ENCODE data around the gene RHOC.
A peak's percentile ranks its signal among the peaks of the same experiment; 100 is the strongest.

Gene RHOC

DNA sequence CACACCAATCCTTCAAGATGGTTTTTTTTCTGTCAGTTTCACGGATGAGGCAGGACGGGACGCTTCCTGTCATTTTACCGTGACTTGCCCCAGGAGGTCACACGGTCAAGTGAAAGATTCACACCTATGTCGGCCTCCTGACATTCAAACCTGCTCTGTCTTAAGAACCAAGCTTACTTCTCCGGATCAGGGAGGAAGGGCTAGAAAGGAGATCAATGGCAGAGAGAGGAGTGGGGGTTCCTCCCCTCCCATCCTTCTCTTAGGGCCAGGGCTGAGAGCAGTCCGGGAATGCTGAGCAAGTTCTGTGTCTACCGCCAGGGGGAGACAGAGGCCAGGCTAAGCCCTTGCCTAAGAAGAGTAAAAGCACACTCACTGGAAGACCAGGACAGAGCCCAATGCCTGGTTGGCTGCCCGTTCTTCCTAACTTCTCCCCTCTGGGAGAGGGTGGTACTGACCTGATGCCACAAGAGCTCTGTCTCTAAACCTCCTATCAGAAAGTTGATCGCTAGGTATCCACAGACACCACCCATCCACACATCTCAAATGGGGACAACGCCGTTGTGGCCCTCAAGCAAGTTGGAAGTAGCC is 9.3 kb upstream of the RHOC start:
- DNase-seq = peak; percentile 89

DNA sequence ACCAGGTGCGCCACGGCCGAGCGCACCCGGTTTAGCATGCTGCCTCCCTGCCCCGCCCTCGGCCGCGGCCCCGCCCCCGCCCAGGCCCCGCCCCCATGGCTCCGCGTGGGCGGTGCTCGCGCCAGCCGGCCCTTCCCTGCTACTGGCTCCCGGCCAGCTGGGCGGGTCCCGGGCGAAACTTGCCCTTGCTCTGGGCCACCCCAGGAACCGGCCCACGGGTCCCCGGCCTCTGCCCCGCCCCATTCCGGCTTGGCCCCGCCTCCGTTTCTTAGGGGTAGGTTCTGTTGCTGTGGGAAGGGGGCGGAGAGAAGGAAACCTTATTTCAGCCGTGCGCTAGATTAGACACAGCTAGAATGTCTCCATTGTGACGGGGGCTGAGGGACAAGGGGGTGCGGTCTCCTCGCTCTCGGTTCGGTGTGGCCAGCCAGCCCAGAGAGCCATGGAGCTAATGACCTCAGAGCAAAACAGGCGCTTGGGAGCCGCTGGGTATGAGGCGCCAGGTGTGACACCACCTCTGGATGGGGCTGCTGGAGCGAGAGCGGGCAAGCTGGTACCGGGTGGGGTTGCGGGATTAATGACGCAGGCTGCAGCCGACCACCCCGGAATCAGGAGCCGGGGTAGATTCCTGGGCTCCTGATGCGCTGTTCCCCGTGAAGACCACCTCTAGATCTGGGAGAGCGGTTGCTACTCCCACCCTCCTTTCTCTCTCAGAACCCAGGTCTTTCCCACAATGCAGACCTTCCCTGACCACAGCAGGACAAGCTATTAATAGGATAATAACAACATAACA is 8.5 kb upstream of the RHOC start, which contains the start of gene PPM1J:
PPM1J (minus strand) TSS at position 69 of the 790 bp plus-strand sequence; CDS start at position 38, 31 bp downstream.
- DNase-seq = peak; percentile 99

DNA sequence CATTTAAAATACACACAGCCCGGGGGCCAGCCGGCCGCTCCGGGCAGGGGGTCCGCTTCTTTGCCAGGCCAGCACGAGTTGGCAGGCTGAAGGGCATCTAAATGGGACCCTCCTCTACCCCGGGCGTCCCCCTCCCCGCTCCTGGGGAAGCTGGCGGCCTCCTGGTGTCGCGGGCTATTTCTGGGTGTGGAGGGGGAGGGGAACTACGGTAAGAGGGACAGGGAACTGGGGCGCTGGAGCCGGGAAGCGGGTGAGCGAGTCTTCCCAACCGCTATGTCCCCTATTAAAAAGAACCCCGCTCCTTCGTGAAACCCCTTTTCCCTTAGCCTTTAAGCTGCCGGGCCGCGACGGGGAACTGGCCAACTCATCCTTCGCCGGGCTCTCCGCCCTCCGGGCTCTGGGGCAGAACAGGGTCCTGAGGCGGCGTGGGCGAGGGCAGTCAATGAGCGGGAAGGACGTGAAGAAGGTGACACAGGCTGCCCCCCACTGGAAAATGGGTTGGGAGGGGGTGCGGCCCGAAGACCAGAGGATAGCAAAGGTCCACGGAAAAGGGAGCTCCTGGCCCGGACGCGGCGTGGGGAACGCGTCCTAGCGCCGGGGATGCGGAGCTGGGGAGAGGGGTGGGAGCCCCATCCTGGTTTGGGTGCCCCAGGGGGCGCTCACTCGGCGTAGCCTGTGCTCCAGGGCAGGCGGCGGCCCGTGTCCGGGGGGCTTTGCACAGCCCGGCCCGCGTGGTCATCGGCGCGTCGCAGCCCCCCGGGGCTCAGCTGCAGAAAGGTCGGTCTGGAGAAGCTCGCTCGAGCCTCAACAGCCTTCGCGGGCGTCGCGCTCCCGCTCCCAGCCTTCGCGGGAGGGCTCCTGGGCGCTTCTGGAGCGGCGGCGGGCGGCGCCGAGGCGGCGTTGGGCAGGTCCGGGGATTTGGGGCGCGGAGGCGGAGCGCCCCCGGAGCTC is 7.7 kb upstream of the RHOC start:
- no peak for DNase-seq

DNA sequence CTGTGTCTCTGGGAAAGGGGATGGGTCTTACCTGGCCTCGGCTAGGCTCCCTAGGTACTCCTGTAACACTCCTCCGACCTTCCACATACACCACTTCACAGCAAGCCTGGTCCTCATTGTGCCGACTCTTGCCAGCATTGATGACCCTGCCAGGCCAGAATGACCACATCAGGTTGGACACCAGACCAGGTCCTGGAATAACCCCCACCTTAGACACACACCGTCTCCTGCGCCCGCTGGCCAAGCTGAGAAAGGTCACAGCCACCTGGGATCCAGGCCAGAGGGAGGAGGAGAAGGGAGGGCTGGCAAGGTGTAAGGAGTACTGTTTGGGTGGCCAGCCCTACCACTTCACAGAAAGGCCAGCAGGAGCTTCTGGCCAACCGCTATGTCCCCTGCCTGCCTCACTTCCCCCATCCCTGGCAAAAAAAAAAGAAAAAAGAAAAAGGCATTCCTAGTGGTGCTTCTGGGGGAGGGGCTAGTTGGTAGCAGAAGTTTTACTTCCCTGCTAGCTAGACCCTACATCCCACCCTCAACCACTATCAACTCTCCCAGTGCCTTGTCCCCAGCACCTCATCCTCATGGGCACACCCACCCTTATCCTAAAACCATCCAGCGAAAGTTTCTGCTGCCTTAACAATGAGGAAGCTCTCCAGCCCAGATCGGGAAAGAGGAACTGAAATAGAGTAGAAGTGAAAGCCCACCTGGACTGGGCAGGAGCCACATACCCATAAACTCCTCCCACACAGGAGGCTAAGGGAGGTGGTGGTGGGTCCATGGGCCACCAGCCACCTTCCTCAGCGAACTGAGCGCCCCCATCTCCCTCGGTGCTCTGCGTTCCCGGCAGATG is 6.8 kb upstream of the RHOC start:
- DNase-seq = no peak

DNA sequence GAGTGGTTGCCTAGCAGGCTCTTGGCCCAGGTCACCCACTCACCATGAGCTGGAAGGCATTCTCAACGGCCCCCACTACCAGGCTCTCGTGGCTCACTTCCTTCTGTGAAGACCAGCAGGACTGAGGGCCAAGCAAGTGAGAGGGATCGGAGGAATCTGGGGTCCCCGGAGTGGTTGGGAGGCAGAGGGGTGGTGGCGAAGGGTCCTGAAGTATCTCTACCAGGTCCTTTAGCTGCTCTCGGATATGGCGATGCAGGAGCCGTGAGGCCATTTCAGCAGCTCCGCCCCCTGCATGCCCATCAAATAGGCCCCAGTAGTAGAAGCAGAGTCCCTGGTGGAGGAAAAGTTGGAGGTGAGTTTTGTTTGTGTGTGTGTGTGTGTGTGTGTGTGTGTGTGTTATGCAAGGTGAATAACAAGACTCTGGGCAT is 5.8 kb upstream of the RHOC start:
- DNase-seq = no peak

DNA sequence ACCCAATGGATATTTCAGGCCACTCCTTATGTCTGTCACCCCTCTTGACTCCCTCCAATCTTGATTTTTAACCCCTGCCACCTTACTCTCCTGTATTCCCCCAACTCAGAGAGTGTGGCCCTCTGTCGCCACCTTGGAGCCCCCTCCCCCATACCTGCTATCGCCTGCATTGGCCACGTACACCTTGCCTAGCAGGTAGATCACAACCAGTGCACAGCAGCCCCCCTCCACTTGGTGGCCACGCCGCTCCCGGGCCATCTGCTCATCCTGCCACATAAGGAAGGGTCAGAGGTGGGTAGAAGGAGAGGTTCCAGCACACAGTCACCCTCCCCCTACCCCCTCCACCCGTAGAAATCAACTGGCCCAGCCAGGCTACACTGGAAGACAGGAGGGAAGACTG is 5.3 kb upstream of the RHOC start:
- DNase-seq = no peak

DNA sequence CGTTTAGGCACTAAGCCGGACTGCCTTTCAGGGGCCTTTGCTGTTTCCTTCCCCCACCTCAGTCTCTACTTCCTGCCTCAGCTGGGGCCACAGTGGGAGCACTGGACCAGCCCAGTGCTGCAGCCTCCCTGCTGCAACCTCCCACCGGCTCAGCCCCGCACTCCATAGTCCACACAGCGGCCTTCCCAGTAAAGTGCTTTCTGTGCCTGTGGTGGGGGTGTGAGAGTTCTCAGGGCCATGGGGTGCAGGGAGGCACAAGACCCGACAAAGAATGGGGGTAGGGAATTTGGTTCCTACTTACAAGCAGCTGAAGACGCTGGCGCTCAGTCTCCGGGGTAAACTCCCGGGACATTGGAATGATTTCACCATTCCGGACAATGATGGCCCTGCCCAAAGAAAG is 4.7 kb upstream of the RHOC start:
- DNase-seq = no peak

DNA sequence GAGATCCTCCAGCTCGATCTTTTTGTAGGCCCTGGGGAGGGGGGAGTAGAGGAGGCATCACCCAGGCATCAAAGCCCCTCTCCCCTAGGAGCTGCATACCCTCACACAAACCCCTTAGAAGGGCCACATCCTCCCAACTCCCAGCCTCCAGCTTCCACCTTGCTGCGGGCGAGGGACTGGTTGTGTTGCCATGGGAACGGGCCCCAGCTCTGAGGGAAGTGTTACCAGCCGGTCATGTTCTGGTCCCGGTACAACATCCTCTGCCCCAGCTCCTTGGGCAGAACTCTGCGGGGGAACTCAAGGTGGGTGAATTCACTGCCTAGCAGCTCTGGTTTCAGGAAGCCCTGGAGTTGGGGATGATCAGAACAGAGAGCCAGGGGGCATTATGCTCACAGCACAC is 4.1 kb upstream of the RHOC start:
- no peak for DNase-seq

DNA sequence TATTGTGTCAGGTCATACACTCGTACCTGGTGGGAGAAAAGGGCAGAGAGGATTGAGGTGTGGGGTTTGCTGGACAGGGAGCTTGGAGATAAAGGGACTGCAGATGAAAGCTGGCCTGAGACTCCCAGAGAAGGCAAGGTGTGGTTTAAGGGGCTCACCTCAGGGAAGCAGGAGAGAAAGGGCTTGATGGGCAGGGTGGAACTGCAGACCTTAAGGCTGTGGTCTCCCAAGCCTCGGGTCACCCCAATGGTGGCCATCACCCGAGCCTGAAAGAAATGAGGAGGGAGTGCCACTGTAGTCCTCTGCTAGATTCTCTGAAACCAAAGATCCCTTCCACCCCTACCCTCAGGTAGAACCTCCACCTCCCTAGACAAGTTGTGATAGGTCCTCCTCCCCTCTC is 3.7 kb upstream of the RHOC start:
- no peak for DNase-seq

DNA sequence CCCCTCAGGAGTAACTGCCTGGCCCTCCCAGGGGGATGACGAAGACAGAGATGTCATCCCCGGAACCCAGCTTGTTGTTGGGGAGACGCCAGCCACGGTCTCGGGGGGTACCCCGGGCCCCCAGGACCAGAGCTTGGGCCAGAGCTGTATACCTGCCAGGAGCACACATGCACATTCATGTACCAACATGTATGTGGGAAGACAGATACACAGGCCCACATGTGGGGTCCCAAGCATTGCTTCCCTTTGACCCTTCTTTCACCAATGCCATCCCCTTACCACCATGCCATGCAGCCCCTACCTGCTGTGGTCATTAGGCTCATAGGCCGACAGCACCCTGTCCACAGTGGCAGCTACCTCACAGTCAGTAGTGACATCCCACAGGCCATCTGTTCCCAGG is 3.2 kb upstream of the RHOC start:
- no peak for DNase-seq

DNA sequence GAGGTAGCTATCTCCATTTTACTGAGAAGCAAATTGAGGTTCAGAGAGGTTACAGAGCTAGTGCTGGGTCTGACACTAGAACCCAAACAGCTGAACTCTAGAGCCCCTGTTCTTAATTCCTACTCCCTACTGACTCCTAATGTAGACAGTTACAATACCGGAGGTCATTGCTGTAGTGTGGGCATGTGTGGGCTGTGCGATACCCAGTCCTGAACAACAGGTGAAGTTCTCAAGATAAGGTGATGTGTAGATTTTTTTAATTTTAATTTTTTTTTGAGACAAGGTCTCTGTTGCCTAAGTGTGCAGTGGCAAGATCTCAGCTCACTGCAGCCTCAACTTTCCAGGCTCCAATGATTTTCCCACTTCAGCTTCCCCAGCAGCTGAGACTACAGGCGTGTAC is 1.6 kb upstream of the RHOC start:
- DNase-seq = no peak

DNA sequence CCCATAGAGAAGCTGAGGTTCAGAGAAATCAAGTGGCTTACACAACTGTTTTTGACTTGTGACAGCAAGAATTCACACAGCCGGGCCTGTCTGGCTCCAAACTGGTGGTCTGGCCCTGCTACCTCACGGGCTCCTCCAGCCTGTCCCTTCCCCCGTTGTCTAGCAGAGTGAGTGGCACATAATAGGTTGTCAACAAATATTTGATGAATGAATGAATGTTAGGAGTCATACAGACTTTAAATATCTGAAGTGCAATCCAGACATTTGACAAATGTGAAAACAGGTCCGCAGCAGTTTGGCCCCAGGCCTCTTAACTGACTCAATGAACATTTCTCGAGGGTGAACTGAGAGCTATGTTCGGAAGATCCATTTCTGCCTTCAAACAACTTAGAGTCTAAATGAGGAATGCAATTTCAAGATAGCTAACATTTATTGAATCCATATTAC is 1.1 kb upstream of the RHOC start:
- DNase-seq = no peak

DNA sequence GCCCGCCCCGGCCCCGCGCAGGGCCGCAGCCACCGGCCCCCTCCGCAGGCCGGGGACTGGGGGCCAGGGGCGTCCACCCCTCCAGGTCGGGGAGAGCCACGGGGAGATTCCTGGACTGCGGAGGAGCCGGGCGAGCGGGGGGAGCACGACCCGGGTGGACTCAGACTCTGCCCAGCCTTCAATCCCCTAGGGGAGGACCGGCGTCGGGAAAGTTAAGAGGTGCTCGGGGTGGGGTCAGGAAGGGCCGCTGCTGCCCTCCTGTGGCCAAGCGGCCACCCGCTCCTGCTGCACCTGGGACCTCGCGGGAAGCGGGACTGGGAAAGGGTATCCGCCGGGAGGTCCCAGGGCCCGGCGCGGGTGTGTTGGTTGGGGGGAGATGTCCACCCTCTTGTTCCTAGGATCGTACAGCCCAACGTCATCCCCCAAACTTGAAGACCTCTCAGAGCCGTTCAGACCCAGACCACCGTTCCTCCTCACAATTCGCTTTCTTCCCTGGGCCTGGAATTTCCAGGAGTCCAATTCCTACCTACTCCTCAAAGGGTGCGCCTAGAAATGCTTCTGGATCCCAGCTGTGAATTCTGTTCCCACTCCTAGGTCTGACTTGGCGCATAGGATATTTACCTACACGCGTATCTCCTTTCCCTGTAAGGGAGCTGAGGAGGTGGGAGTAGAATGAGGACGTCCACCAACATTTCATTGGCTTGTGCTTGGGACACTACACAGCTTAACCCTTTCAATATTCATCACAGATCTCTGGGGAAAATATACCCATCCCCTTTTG is 484 bp upstream of the RHOC start:
- DNase-seq = peak; percentile 74

DNA sequence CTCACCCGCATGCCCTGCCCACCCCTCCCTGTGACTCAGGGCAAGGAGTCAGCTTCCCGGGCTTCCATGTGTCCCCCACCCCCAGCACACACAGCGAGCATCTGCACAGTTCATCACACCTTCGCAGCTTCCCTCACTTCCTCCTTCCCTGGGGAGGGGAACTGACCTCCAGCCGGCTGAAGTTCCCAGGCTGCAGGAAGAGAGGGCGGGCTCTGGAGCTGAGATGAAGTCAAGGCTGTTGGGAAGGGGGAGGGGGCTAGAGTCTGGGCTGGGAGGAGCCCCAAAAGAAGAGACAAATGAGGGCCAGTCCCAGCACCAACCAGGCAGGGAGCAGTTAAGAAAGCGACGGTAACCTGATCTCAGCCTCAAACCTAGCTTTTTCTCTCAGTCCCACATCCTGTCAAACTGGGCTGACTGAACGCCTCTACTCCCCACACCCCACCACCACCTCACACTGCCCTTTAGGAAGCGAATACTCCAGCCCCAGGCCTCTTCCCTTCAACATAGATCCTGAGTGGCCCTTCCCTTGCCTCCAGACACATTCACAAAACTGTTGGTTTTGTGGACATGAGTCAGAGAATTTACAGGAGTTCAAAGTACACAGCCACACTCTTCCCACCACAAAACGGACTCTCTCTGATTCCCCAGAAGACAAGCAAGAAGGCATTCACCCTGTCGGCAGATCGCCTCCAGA is 1.8 kb downstream of the RHOC start:
- peak; percentile 43 for DNase-seq

DNA sequence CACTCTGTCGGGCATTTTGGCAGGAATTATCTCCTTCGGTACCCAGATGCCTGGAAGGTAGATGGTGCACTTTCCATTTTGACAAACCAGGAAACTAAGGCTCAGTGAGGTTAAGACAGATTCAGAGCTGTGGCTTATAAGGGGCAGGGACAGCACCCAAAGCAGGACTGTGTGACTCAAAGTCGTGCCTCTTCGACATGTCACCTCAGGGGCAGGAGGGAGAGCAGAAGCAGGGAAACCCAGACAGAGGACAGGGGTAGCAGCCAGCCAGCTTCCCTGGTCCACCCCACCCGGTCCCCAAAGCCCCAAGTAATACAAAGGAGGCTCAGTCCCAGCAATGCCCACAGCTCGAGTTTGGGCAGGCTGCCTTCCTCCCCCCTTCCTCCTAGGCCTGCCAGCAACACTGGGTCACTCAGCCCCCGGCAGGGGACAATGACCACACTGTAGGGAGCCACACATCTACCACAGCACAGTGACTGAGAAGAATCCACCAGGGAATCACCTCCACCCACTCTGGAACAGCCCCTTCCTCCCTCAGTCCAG is 2.5 kb downstream of the RHOC start:
- DNase-seq = peak; percentile 19

DNA sequence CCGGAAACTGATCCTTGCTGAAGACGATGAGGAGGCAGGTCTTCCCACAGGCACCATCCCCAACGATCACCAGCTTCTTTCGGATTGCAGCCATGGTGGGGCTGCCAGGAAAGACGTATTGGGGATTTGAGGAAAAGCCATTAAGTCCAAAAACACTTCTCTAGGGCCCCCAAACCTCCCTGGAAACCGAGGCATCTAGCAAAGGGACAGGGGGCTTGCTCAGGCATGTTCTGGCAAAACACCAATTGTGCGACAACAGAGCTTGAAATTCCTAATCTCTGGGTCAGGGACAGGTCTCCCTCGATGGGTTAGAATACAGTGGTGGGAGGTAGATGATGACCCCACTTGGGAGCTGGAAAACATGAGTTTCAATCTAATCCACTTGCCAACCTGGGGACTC is 3.2 kb downstream of the RHOC start:
- no peak for DNase-seq

DNA sequence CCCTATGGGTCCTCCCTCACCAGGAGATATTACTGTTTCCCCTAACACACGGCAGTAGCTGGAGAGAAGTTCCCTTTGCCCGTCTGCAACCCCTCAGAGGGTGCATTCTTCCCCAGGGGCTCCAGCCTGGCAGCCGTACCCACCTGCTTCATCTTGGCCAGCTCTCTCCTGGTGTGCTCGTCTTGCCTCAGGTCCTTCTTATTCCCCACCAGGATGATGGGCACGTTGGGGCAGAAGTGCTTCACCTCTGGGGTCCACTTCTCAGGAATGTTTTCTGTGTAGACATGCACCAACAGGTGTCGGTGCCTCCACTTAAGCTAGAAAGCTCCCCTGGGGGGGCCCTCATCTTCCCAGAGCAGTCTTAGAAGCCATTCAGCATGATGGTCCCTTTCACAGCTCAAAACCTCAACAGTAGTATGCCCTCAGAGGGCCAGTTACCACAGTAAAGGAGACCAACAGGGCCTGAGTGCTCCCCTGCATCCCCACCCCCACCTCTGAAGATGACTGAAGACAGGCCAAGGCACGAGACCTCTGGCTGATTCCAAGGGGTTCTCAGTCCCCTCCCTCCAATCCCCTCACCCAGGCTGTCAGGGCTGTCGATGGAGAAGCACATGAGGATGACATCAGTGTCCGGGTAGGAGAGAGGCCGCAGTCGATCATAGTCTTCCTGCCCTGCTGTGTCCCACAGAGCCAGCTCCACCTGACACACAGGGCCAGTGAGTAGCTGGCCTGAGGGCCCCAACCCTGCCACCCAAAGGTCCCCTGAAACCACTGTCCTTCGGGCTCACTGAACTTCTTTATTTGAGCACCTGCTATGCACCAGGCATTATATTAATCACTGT is 4.3 kb downstream of the RHOC start:
- no peak for DNase-seq

DNA sequence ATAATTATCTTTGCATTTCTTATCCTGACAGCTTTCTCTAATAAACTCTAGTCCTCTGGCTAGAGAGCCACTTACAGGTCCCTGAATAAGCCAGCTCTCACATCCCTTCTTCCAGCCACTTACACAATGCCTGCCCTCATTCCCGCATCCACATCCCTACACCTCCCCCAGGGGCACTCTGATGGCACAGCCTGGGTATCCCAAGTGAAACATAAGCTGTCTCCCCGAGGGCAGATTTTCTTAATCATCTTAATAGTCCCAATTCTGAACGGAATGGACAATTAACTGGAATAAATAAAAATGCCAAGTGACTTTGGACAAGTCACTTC is 4.9 kb downstream of the RHOC start:
- no peak for DNase-seq

DNA sequence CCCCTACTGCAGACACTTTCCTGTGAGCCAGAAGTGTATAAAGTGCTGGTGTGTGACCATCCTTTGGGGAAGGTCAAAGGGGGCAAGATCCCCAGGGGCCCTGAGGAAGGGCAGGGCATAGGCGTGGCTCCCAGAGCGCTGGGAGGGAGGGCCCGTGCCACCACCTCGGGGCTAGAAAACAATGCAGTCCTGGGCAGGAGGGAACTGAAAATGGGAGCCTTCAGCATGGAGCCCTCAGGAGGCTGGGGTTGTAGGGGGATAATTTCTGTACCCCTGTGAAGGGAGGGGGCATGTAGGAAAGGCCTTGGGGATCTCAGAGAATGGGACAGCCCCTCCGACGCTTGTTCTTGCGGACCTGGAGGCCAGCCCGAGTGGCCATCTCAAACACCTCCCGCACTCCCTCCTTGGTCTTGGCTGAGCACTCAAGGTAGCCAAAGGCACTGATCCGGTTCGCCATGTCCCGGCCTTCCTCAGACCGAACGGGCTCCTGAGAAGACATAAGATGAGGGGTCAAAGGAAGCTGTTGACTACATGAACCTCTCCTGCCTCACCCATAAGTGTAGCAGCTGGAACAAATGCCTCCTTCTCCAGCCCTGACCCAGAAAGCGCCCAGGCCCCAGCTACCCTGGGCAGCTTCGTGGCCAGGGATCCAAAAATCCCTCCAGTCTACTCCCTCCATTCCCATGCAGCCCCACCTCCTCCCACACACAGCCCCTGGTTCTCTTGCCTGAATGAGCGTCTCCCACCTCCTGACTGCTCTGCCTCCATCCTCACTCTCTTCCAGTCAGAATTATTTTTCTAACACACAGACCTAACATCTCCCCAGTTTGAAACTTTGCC is 5.5 kb downstream of the RHOC start:
- no peak for DNase-seq

All from CD4-positive, alpha-beta T cell treated with Interleukin-17A for 4 hours (primary cell).